SK-N-MC (cell line): ENCODE data around the gene ERBB4.

Experiments used
- DNase-seq: peaks from one replicate; pipeline ENCODE4 v3.0.0-alpha.2; 2011; ENCODE audit warnings: low read depth, low spot score
- H3K27ac ChIP-seq: fragments of 200-600 bp; sonication (generic); 2 replicates; pipeline ENCODE4 v1.5.1; 2016; ENCODE audit warnings: mixed run types
- H3K36me3 ChIP-seq: fragments of 200-600 bp; sonication (generic); 2 replicates; pipeline ENCODE4 v1.6.1; 2017; ENCODE audit warnings: antibody characterized with exemption, low read length, mixed read lengths; ENCODE audit not compliant: insufficient read depth
- H3K4me3 ChIP-seq: fragments of 200-600 bp; sonication (generic); 2 replicates; pipeline ENCODE4 v1.5.1; 2016
- H3K9ac ChIP-seq: fragments of 200-600 bp; sonication (generic); 2 replicates; pipeline ENCODE4 v1.8.0; 2017; ENCODE audit warnings: mixed run types, mixed read lengths; ENCODE audit not compliant: insufficient read length
- H3K9me3 ChIP-seq: fragments of 200-600 bp; sonication (generic); 2 replicates; pipeline ENCODE4 v1.6.1; 2017; ENCODE audit warnings: low read depth, mild to moderate bottlenecking, antibody characterized with exemption, low read length, moderate library complexity, mixed read lengths
- EZH2 ChIP-seq: fragments of 200-600 bp; sonication (generic); IDR thresholded peaks from one replicate; pipeline ENCODE4 v1.6.1; 2017; ENCODE audit warnings: antibody characterized with exemption
- FOXP2 ChIP-seq: optimal IDR thresholded peaks from 2 replicates; pipeline ENCODE3; 2011; ENCODE audit warnings: mild to moderate bottlenecking, moderate library complexity; ENCODE audit not compliant: insufficient read depth; ENCODE audit errors: extremely low read length, control extremely low read depth
- POLR2AphosphoS5 ChIP-seq: IDR thresholded peaks from 2 replicates; pipeline ENCODE4 v1.6.1; 2012; ENCODE audit warnings: mild to moderate bottlenecking, low read depth, low read length, borderline replicate concordance

ERBB4 gene

GRCh38 chr2:212142631-212143030 is 396.0 kb downstream of the ERBB4 start:
- H3K36me3 ChIP-seq, result no peaks in the 10 kb centered on the region
- H3K4me3 ChIP-seq, result no peak overlapping the region
- H3K9me3 ChIP-seq, result no peaks in the 10 kb centered on the region
- no peak for DNase-seq
- H3K27ac ChIP-seq, result no peak overlapping the region
- H3K9ac ChIP-seq, result no peak overlapping the region
- TF ChIP-seq EZH2 (no peak), POLR2AphosphoS5 (no peak), FOXP2 (no peak)

GRCh38 chr2:212141499-212141898 is 397.1 kb downstream of the ERBB4 start:
- H3K27ac ChIP-seq, result no peak overlapping the region
- no peak overlapping the region for H3K9ac ChIP-seq
- no peak overlapping the region for H3K4me3 ChIP-seq
- no peaks in the 10 kb centered on the region for H3K9me3 ChIP-seq
- TF ChIP-seq EZH2, result no peak
- TF ChIP-seq POLR2AphosphoS5, result no peak
- no peak for TF ChIP-seq FOXP2
- H3K36me3 ChIP-seq, result no peaks in the 10 kb centered on the region
- no peak for DNase-seq

DNA sequence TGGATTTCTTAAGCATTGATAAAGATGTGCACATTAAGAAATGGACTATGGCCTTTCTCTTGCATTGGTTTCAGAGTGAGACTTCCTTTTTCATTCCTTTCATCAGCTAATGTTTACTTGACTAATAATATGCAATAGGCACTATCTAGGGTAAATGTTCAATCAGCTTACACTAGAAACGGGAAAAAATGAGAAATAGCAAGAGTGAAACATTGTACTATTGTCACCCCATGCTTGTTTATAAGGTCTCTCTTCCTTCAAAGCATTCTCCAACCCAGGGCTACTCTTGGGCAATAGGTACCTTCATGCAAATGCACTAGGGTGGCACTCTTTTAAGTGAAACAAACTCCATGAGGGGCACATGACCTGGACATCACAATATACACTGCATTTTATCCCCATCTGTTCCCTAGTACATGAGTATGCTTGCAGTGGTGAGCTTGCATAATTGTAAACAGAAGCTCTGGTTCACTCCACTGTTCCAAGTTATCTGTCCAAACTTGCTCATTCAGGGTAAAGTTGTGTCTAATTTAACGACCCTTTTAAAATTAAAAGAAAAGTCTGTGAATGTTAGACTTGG is 402.3 kb downstream of the ERBB4 start:
- H3K4me3 ChIP-seq, result no peak overlapping the region
- no peak for DNase-seq
- no peak overlapping the region for H3K9ac ChIP-seq
- no peaks in the 10 kb centered on the region for H3K9me3 ChIP-seq
- TF ChIP-seq POLR2AphosphoS5 (no peak), EZH2 (no peak), FOXP2 (no peak)
- H3K36me3 ChIP-seq, result no peaks in the 10 kb centered on the region
- no peak overlapping the region for H3K27ac ChIP-seq

GRCh38 chr2:212135739-212136138 is 402.9 kb downstream of the ERBB4 start:
- DNase-seq, result no peak
- TF ChIP-seq POLR2AphosphoS5 (no peak), EZH2 (no peak), FOXP2 (no peak)
- H3K9me3 ChIP-seq, result no peaks in the 10 kb centered on the region
- H3K36me3 ChIP-seq, result no peaks in the 10 kb centered on the region
- no peak overlapping the region for H3K9ac ChIP-seq
- no peak overlapping the region for H3K27ac ChIP-seq
- H3K4me3 ChIP-seq, result no peak overlapping the region

DNA sequence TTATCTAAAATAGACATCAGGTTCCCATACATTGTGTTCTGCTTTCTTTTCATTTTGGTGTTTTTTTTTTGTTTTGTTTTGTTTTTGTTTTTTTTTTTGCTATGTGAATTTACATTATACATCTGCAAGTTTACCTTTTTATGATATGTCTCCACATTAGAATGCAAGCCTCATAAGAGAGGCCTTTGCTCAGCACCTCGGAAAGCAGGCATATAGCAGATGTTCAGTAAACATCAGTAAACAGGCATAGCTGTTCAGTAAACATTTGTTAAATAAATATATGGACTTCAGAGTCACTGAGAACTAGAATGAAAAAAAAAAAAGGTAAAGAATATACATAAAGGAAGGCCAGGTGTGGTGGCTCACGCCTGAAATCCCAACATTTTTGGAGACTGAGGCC is 405.3 kb downstream of the ERBB4 start:
- H3K9ac ChIP-seq, result no peak overlapping the region
- no peaks in the 10 kb centered on the region for H3K9me3 ChIP-seq
- no peaks in the 10 kb centered on the region for H3K36me3 ChIP-seq
- no peak overlapping the region for H3K27ac ChIP-seq
- no peak for DNase-seq
- no peak overlapping the region for H3K4me3 ChIP-seq
- TF ChIP-seq EZH2 (no peak), FOXP2 (no peak), POLR2AphosphoS5 (no peak)

GRCh38 chr2:212124598-212124997 is 414.0 kb downstream of the ERBB4 start:
- Histone ChIP-seq H3K9ac (no peak overlapping the region), H3K9me3 (no peaks in the 10 kb centered on the region), H3K36me3 (no peaks in the 10 kb centered on the region), H3K4me3 (no peak overlapping the region), H3K27ac (no peak overlapping the region)
- no peak for DNase-seq
- TF ChIP-seq EZH2, result no peak
- no peak for TF ChIP-seq FOXP2
- TF ChIP-seq POLR2AphosphoS5, result no peak

- Histone ChIP-seq H3K27ac (no peak overlapping the region), H3K36me3 (no peaks in the 10 kb centered on the region), H3K9me3 (no peaks in the 10 kb centered on the region), H3K4me3 (no peak overlapping the region), H3K9ac (no peak overlapping the region)
- TF ChIP-seq EZH2 (no peak), POLR2AphosphoS5 (no peak), FOXP2 (no peak)
- no peak for DNase-seq
These were observed 419.0 kb downstream of the ERBB4 start for GRCh38 chr2:212119591-212119990.

- Histone ChIP-seq H3K27ac (peak overlapping the region; percentile 26; the same call in 1 of the 2 replicates), H3K36me3 (no peaks in the 10 kb centered on the region), H3K9ac (no peak overlapping the region), H3K4me3 (peak overlapping the region; percentile 48), H3K9me3 (no peaks in the 10 kb centered on the region)
- TF ChIP-seq EZH2 (no peak), FOXP2 (no peak), POLR2AphosphoS5 (no peak)
- DNase-seq, result no peak
These were observed 420.7 kb downstream of the ERBB4 start for GRCh38 chr2:212117926-212118325.

DNA sequence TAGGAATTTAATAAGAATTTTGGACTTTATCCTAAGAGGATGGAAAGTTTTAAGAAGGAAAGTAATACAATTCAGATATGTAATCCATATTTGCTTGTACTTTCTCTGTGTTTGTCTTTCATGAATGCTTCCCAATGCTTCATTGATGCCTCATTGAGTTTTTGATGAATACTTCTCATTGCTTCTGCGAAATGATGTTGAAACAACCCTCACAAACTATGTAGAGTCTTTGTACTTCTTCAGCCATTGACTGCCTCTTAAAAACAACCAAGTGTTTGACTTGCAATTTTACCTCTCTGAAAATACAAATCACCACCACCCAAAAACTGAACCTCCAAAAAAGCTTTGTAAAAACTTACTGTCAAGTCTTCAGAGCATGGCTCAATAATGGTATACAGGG is 424.1 kb downstream of the ERBB4 start:
- TF ChIP-seq POLR2AphosphoS5 (no peak), EZH2 (no peak), FOXP2 (no peak)
- Histone ChIP-seq H3K4me3 (no peak overlapping the region), H3K36me3 (no peaks in the 10 kb centered on the region), H3K9ac (no peak overlapping the region), H3K9me3 (no peaks in the 10 kb centered on the region), H3K27ac (no peak overlapping the region)
- no peak for DNase-seq
